OCI-LY7 (cell line): ENCODE measurements around the gene PEPD. TPM values are rescaled to one million over a fixed set of nuclear protein-coding genes. Genes with fewer than 3 reads are reported as not detected.
"Not testable (repeated sequence)": the region's sequence is repeated elsewhere in the genome, so short reads cannot be mapped to it uniquely, and the experiment has no call there.

Experiments used
- BruUV-seq: library from RNA; stranded (reverse); fragments of 400-500 nt; replicated peaks from 2 replicates; lab custom pipeline; 2021; lab: Mats Ljungman, UMichigan
- CTCF ChIA-PET: fragments of 300-600 bp; sonication (Branson Sonifier 250); formaldehyde crosslinking; loops from one replicate; lab custom pipeline; 2022; ENCODE audit warnings: antibody characterized with exemption; ENCODE audit not compliant: unreplicated experiment; lab: Charles Lee
- POLR2A ChIA-PET: fragments of 300-600 bp; sonication (Branson Sonifier 250); formaldehyde crosslinking; loops from one replicate; lab custom pipeline; 2022; ENCODE audit warnings: antibody characterized with exemption; lab: Charles Lee
- DNase-seq: peaks from one replicate; pipeline ENCODE4 v3.0.0-alpha.2; 2015; ENCODE audit warnings: low spot score
- H2AFZ ChIP-seq: fragments of 200-600 bp; sonication (generic), shearing (Covaris generic); 2 replicates; pipeline ENCODE4 v1.6.1; 2014; ENCODE audit warnings: mild to moderate bottlenecking, antibody characterized with exemption, low read length, moderate library complexity
- H3K27ac ChIP-seq: fragments of 200-600 bp; sonication (generic); 2 replicates; pipeline ENCODE4 v1.5.1; 2014; ENCODE audit warnings: mixed run types, low read depth, mild to moderate bottlenecking, moderate library complexity, low read length, inconsistent platforms; ENCODE audit not compliant: poor library complexity, severe bottlenecking
- H3K36me3 ChIP-seq: fragments of 200-600 bp; sonication (generic); 2 replicates; pipeline ENCODE4 v1.6.1; 2014; ENCODE audit warnings: mild to moderate bottlenecking, antibody characterized with exemption, low read length, moderate library complexity, mixed read lengths; ENCODE audit not compliant: insufficient read depth
- H3K4me1 ChIP-seq: fragments of 200-600 bp; sonication (generic); 2 replicates; pipeline ENCODE4 v1.5.1; 2014; ENCODE audit warnings: mild to moderate bottlenecking, low read length; ENCODE audit not compliant: insufficient read depth, poor library complexity, severe bottlenecking
- H3K4me2 ChIP-seq: fragments of 200-600 bp; sonication (generic); 2 replicates; pipeline ENCODE4 v1.6.1; 2014; ENCODE audit warnings: mild to moderate bottlenecking, low read length
- H3K4me3 ChIP-seq: fragments of 200-600 bp; sonication (generic); 2 replicates; pipeline ENCODE4 v1.5.1; 2014; ENCODE audit warnings: mild to moderate bottlenecking, low read depth, low read length; ENCODE audit not compliant: poor library complexity, severe bottlenecking
- H3K79me2 ChIP-seq: fragments of 200-600 bp; sonication (generic); 2 replicates; pipeline ENCODE4 v1.6.1; 2016; ENCODE audit warnings: low read depth, mild to moderate bottlenecking, low read length, moderate library complexity, mixed read lengths; ENCODE audit not compliant: insufficient read depth
- H3K9me2 ChIP-seq: fragments of 200-600 bp; sonication (generic); 2 replicates; pipeline ENCODE4 v1.6.1; 2016; ENCODE audit warnings: mild to moderate bottlenecking, low read length, mixed read lengths; ENCODE audit not compliant: insufficient read depth
- H3K9me3 ChIP-seq: fragments of 200-600 bp; sonication (generic); 2 replicates; pipeline ENCODE4 v1.6.1; 2014; ENCODE audit warnings: mild to moderate bottlenecking, mixed run types, low read length, mixed read lengths
- H4K20me1 ChIP-seq: fragments of 200-600 bp; sonication (generic); 2 replicates; pipeline ENCODE4 v1.6.1; 2014; ENCODE audit warnings: mild to moderate bottlenecking, antibody characterized with exemption, low read length, moderate library complexity, mixed read lengths; ENCODE audit not compliant: insufficient read depth
- CTCF ChIP-seq: fragments of 200-600 bp; sonication (generic); conservative IDR thresholded peaks from 2 replicates; pipeline ENCODE4 v1.5.1; 2014; ENCODE audit warnings: mild to moderate bottlenecking, antibody characterized with exemption, low read length, moderate library complexity, mixed read lengths
- EZH2phosphoT487 ChIP-seq: fragments of 200-600 bp; sonication (generic); IDR thresholded peaks from 2 replicates; pipeline ENCODE4 v1.6.1; 2018; ENCODE audit warnings: low read depth, borderline replicate concordance, mild to moderate bottlenecking, mixed run types, antibody characterized with exemption, low read length, moderate library complexity, mixed read lengths
- intact Hi-C: fragments of 100-400 bp; cut with micrococcal nuclease; formaldehyde crosslinking; loops from one replicate; pipeline ENCODE4 v1.10.0; 2022; ENCODE audit not compliant: unreplicated experiment
- total RNA-seq, 2 experiments: library from RNA; depleted of rRNA in 1 of 2; stranded (reverse); fragments of >200 nt in 1 of 2; shearing (Covaris generic) in 1 of 2; gene quantifications; 2 replicates each; pipeline ENCODE4 v1.2.3, GENCODE V29; 2014 to 2022

PEPD gene
- total RNA-seq, 2 experiments from 2014 or later = 24.4 to 29.7 TPM

GRCh38 chr19:33556261-33556660 lies 34.7 kb upstream of the PEPD start:
- Histone ChIP-seq H3K27ac (no peak overlapping the region), H3K36me3 (no peaks in the 10 kb centered on the region), H3K4me3 (peak overlapping the region; percentile 62), H4K20me1 (no peaks in the 10 kb centered on the region), H3K4me2 (peak overlapping the region; percentile 47), H3K79me2 (no peaks in the 10 kb centered on the region), H2AFZ (peak overlapping the region; percentile 82; the same call in 1 of the 2 replicates), H3K4me1 (no peaks in the 10 kb centered on the region), H3K9me2 (no peaks in the 10 kb centered on the region), H3K9me3 (no peaks in the 10 kb centered on the region)
- BruUV-seq = no TSS peak
- ChIA-PET POLR2A (no interaction called here), CTCF (no interaction called here)
- intact Hi-C loops = no loop called here
- no peak for DNase-seq
- TF ChIP-seq EZH2phosphoT487 (no peak), CTCF (no peak)

- H2AFZ ChIP-seq = peak overlapping the region; percentile 82; the same call in 1 of the 2 replicates
- CTCF ChIA-PET = interaction anchor here (0.6 kb wide), 2 partner anchors 21 to 237 kb away, joined by 3 read pairs; no protein-coding TSS in a partner anchor
- H3K27ac ChIP-seq, H3K79me2 ChIP-seq, H3K9me3 ChIP-seq, H3K4me1 ChIP-seq, H4K20me1 ChIP-seq, H3K36me3 ChIP-seq, H3K9me2 ChIP-seq, intact Hi-C loops, BruUV-seq: not testable (repeated sequence)
- peak; percentile 58 for DNase-seq
- peak overlapping the region; percentile 62 for H3K4me3 ChIP-seq
- POLR2A ChIA-PET = interaction anchor here (0.6 to 0.9 kb wide), 2 partner anchors 9 to 82 kb away, joined by 3 to 4 read pairs; no protein-coding TSS in a partner anchor
- H3K4me2 ChIP-seq = peak overlapping the region; percentile 47
Observed at GRCh38 chr19:33555726-33556125, 34.1 kb upstream of the PEPD start.

GRCh38 chr19:33554821-33555220 lies 33.2 kb upstream of the PEPD start:
- Histone ChIP-seq H3K9me2 (no peaks in the 10 kb centered on the region), H3K4me1 (no peaks in the 10 kb centered on the region), H3K79me2 (no peaks in the 10 kb centered on the region), H3K4me2 (peak overlapping the region; percentile 18), H3K27ac (no peak overlapping the region), H2AFZ (no peak overlapping the region), H3K9me3 (no peaks in the 10 kb centered on the region), H3K4me3 (peak overlapping the region; percentile 62), H3K36me3 (no peaks in the 10 kb centered on the region), H4K20me1 (no peaks in the 10 kb centered on the region)
- TF ChIP-seq CTCF = no peak
- no peak for TF ChIP-seq EZH2phosphoT487
- BruUV-seq = no TSS peak
- CTCF ChIA-PET = no interaction called here
- POLR2A ChIA-PET = interaction anchor here (0.6 to 0.9 kb wide), 2 partner anchors 8 to 83 kb away, joined by 3 to 4 read pairs; no protein-coding TSS in a partner anchor
- no peak for DNase-seq
- intact Hi-C loops = no loop called here
